ENCODE measurements around the gene MGME1. TPM values are rescaled to one million over a fixed set of nuclear protein-coding genes. Genes with fewer than 3 reads are reported as not detected.
A peak's percentile ranks its signal among the peaks of the same experiment; 100 is the strongest.

Gene MGME1
- total and polyA plus RNA-seq, 2 of the 13 experiments (the other 11 are each of a cell fraction or from before 2014, with no cell fraction given): 36.7 to 66.6 TPM

GRCh38 chr20:17965042-17965697, 3.6 kb upstream of the MGME1 start (continued):
- TF ChIP-seq ZNF558 (CRISPR knock-in tag; IDR thresholded peaks at IDR 0.05; ENCODE audit: borderline replicate concordance) (no peak), SALL2 (CRISPR knock-in tag; IDR thresholded peaks at IDR 0.05) (peak; percentile 57; the same call in 1 of the 2 replicates), FOXM1 (CRISPR knock-in tag; IDR thresholded peaks at IDR 0.05) (no peak), RBM39 (IDR thresholded peaks at IDR 0.05; ENCODE audit: low read depth, low read length, poor library complexity, severe bottlenecking) (no peak), ZNF549 (CRISPR knock-in tag; IDR thresholded peaks at IDR 0.05) (0 out of 2 replicates have a peak, but pooled peaks have one; percentile 55), ATF2 (CRISPR knock-in tag; IDR thresholded peaks at IDR 0.05) (peak; percentile 10; the same call in 1 of the 2 replicates), ELF4 (CRISPR knock-in tag; IDR thresholded peaks at IDR 0.05; ENCODE audit: borderline replicate concordance) (peak; percentile 13; the same call in 1 of the 2 replicates), ZNF766 (CRISPR knock-in tag; IDR thresholded peaks at IDR 0.05; ENCODE audit: borderline replicate concordance) (peak; percentile 46; the same call in 1 of the 2 replicates), ZNF513 (CRISPR knock-in tag; conservative IDR thresholded peaks at IDR 0.05) (no peak), STAT5B (CRISPR knock-in tag; IDR thresholded peaks at IDR 0.05) (0 out of 2 replicates have a peak, but pooled peaks have one; percentile 37), TERF1 (CRISPR knock-in tag; IDR thresholded peaks at IDR 0.05) (no peak), UBTF (CRISPR knock-in tag; IDR thresholded peaks at IDR 0.05) (no peak)
- TF ChIP-seq, protein P1, sequence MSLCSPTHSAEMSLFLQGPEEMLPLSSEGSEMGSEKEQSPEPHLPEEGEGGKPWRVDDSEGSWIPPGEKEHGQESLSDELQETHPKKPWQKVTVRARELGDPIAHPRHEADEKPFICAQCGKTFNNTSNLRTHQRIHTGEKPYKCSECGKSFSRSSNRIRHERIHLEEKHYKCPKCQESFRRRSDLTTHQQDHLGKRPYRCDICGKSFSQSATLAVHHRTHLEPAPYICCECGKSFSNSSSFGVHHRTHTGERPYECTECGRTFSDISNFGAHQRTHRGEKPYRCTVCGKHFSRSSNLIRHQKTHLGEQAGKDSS (CRISPR knock-in tag; IDR thresholded peaks at IDR 0.05; ENCODE audit: borderline replicate concordance, low read depth): 0 out of 2 replicates have a peak, but pooled peaks have one; percentile 46
- TF ChIP-seq, protein P2, sequence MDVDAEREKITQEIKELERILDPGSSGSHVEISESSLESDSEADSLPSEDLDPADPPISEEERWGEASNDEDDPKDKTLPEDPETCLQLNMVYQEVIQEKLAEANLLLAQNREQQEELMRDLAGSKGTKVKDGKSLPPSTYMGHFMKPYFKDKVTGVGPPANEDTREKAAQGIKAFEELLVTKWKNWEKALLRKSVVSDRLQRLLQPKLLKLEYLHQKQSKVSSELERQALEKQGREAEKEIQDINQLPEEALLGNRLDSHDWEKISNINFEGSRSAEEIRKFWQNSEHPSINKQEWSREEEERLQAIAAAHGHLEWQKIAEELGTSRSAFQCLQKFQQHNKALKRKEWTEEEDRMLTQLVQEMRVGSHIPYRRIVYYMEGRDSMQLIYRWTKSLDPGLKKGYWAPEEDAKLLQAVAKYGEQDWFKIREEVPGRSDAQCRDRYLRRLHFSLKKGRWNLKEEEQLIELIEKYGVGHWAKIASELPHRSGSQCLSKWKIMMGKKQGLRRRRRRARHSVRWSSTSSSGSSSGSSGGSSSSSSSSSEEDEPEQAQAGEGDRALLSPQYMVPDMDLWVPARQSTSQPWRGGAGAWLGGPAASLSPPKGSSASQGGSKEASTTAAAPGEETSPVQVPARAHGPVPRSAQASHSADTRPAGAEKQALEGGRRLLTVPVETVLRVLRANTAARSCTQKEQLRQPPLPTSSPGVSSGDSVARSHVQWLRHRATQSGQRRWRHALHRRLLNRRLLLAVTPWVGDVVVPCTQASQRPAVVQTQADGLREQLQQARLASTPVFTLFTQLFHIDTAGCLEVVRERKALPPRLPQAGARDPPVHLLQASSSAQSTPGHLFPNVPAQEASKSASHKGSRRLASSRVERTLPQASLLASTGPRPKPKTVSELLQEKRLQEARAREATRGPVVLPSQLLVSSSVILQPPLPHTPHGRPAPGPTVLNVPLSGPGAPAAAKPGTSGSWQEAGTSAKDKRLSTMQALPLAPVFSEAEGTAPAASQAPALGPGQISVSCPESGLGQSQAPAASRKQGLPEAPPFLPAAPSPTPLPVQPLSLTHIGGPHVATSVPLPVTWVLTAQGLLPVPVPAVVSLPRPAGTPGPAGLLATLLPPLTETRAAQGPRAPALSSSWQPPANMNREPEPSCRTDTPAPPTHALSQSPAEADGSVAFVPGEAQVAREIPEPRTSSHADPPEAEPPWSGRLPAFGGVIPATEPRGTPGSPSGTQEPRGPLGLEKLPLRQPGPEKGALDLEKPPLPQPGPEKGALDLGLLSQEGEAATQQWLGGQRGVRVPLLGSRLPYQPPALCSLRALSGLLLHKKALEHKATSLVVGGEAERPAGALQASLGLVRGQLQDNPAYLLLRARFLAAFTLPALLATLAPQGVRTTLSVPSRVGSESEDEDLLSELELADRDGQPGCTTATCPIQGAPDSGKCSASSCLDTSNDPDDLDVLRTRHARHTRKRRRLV (CRISPR knock-in tag; IDR thresholded peaks at IDR 0.05): 0 out of 2 replicates have a peak, but pooled peaks have one; percentile 17

Data from HepG2 (cell line).